Sigmoid colon (tissue), 7 donors: ENCODE measurements around the gene ZG16B. TPM values are rescaled to one million over a fixed set of nuclear protein-coding genes. Genes with fewer than 3 reads are reported as not detected.

ENCODE experiments used
- DNase-seq: peaks from one replicate; pipeline ENCODE4 v3.0.0-alpha.2; 2019
- H3K27ac ChIP-seq, 4 donors: fragments of 200-600 bp; sonication (generic); one replicate each; pipeline ENCODE4 v1.5.1; 2016 to 2019; ENCODE audit warnings: mild to moderate bottlenecking in 1 of 4
- H3K27me3 ChIP-seq, 3 donors: fragments of 200-600 bp; sonication (generic); one replicate each; pipeline ENCODE4 v1.5.1; 2019; ENCODE audit warnings: mild to moderate bottlenecking in 1 of 3
- H3K36me3 ChIP-seq, 4 donors: fragments of 200-600 bp; sonication (generic); one replicate each; pipeline ENCODE4 v1.5.1; 2016 to 2019
- H3K4me1 ChIP-seq, 4 donors: fragments of 200-600 bp; sonication (generic); one replicate each; pipeline ENCODE4 v1.5.1; 2017 to 2019
- H3K4me3 ChIP-seq, 4 donors: fragments of 200-600 bp; sonication (generic); one replicate each; pipeline ENCODE4 v1.5.1; 2017 to 2019; ENCODE audit warnings: mild to moderate bottlenecking in 2 of 4, moderate library complexity in 1 of 4
- H3K9me3 ChIP-seq, 4 donors: fragments of 200-600 bp in 3 of 4; sonication (generic) in 3 of 4; one replicate each; pipeline versions ENCODE4 v1.5.1 to v1.6.1; 2013 to 2019
- CTCF ChIP-seq, 4 experiments: fragments of 450-650 bp in 3 of 4; fragments of 200-600 bp in 1 of 4; IDR thresholded peaks; one replicate each; pipeline ENCODE4 v1.5.1; 2016 to 2019; ENCODE audit warnings: antibody characterized with exemption in 4 of 4, mild to moderate bottlenecking in 3 of 4, moderate library complexity in 2 of 4
- EP300 ChIP-seq, 4 donors: sonication (generic); formaldehyde crosslinking; IDR thresholded peaks; one replicate each; pipeline ENCODE4 v1.6.1; 2017; ENCODE audit warnings: antibody characterized with exemption in 4 of 4
- POLR2A ChIP-seq, 2 donors: fragments of 450-650 bp; IDR thresholded peaks; one replicate each; pipeline ENCODE4 v1.6.1; 2016; ENCODE audit warnings: antibody characterized with exemption in 2 of 2, mild to moderate bottlenecking in 2 of 2, moderate library complexity in 2 of 2
- POLR2AphosphoS5 ChIP-seq, 4 donors: sonication (generic); formaldehyde crosslinking; IDR thresholded peaks; one replicate each; pipeline ENCODE4 v1.6.1; 2017; ENCODE audit warnings: antibody characterized with exemption in 4 of 4
- WGBS, 2 donors: extraction: QIAGEN DNeasy Blood & Tissue Kit; methylation state at CpG; one replicate each; pipeline ENCODE4 v1.1.7; 2013; 5-methylcytosine and 5-hydroxymethylcytosine counted together
- intact Hi-C: fragments of 100-400 bp; cut with DNase I; formaldehyde crosslinking; loops from one replicate; pipeline ENCODE4 v1.15.1; 2023
- polyA plus RNA-seq, 3 donors: library from polyadenylated mRNA; stranded (reverse); fragments of 200-250 nt; gene quantifications; one replicate each; pipeline ENCODE4 v1.2.3, GENCODE V29; 2013
- total RNA-seq, 4 donors: library from RNA; depleted of rRNA; stranded (reverse); fragments of >200 nt; gene quantifications; one replicate each; pipeline ENCODE4 v1.1.0, GENCODE V29; 2016
- donor health status: healthy with polysubstance abuse.
- donor health status: Bipolar disorder and iron deficiency.
- donor health status: healthy.

ZG16B gene
- total and polyA plus RNA-seq, 7 donors, result 15.6 to 147 (median 55.0) TPM; not detected in 4

GRCh38 chr16:2784358-2785100 is 45.6 kb upstream of the ZG16B start:
- peaks cover 19 to 46% (median 41%) of the 10 kb centered on the region in 3 donors for H3K27me3 ChIP-seq
- intact Hi-C loops, result no loop called here
- peak; percentile 21 for DNase-seq
- no peak overlapping the region for H3K27ac ChIP-seq
- H3K9me3 ChIP-seq, result no peaks in the 10 kb centered on the region
- H3K36me3 ChIP-seq, result no peaks in the 10 kb centered on the region
- TF ChIP-seq POLR2A (IDR thresholded peaks at IDR 0.05) (no peak), CTCF (IDR thresholded peaks at IDR 0.05) (no peak), EP300 (IDR thresholded peaks at IDR 0.05) (no peak), POLR2AphosphoS5 (IDR thresholded peaks at IDR 0.05) (no peak)
- H3K4me3 ChIP-seq, result peak overlapping the region in 1 of 4 donors; percentile 33
- 43 to 58% methylated on average over 15 of the region's 15 CpGs for WGBS, 2 donors
- H3K4me1 ChIP-seq, result peaks cover 0 to 11% (median 10%) of the 10 kb centered on the region in 4 donors

- Histone ChIP-seq H3K4me1 (peaks cover 0 to 11% (median 10%) of the 10 kb centered on the region in 4 donors), H3K4me3 (peak overlapping the region in 3 of 4 donors; percentile 11 to 33 (median 31)), H3K27me3 (peaks cover 19 to 54% (median 41%) of the 10 kb centered on the region in 3 donors), H3K36me3 (no peaks in the 10 kb centered on the region), H3K9me3 (no peaks in the 10 kb centered on the region), H3K27ac (no peak overlapping the region)
- intact Hi-C loops, result no loop called here
- TF ChIP-seq CTCF (IDR thresholded peaks at IDR 0.05), result no peak
- TF ChIP-seq EP300 (IDR thresholded peaks at IDR 0.05), result no peak
- TF ChIP-seq POLR2AphosphoS5 (IDR thresholded peaks at IDR 0.05), result no peak
- no peak for TF ChIP-seq POLR2A (IDR thresholded peaks at IDR 0.05)
- WGBS, 2 donors, result 8 to 14% methylated on average over 79 of the region's 79 CpGs
- peak; percentile 61 for DNase-seq
These were observed 44.8 kb upstream of the ZG16B start for GRCh38 chr16:2785101-2785991.

- no peaks in the 10 kb centered on the region for H3K9me3 ChIP-seq
- 45 to 59% methylated on average over 15 of the region's 15 CpGs for WGBS, 2 donors
- TF ChIP-seq POLR2A (IDR thresholded peaks at IDR 0.05) (no peak), EP300 (IDR thresholded peaks at IDR 0.05) (no peak)
- no peak overlapping the region for H3K4me3 ChIP-seq
- no peaks in the 10 kb centered on the region for H3K36me3 ChIP-seq
- H3K4me1 ChIP-seq, result peaks cover 0 to 11% (median 10%) of the 10 kb centered on the region in 4 donors
- H3K27me3 ChIP-seq, result peaks cover 19 to 63% (median 41%) of the 10 kb centered on the region in 3 donors
- no peak overlapping the region for H3K27ac ChIP-seq
- intact Hi-C loops, result no loop called here
- peak; percentile 59 for DNase-seq
These were observed 43.9 kb upstream of the ZG16B start for GRCh38 chr16:2786061-2786825.

- Histone ChIP-seq H3K4me1 (peaks cover 0 to 11% (median 10%) of the 10 kb centered on the region in 4 donors), H3K27me3 (peaks cover 19 to 68% (median 46%) of the 10 kb centered on the region in 3 donors), H3K36me3 (no peaks in the 10 kb centered on the region), H3K4me3 (no peak overlapping the region), H3K9me3 (no peaks in the 10 kb centered on the region), H3K27ac (no peak overlapping the region)
- TF ChIP-seq POLR2A (IDR thresholded peaks at IDR 0.05), result no peak
- DNase-seq, result peak; percentile 22
- intact Hi-C loops, result no loop called here
- WGBS, 2 donors, result 61 to 62% methylated on average over 3 of the region's 3 CpGs
These were observed 43.3 kb upstream of the ZG16B start for GRCh38 chr16:2786826-2787151.

GRCh38 chr16:2787406-2787805 is 42.7 kb upstream of the ZG16B start, which contains the start of gene PRSS33:
Gene PRSS33 (minus strand): TSS chr16:2787560. CDS start chr16:2786547, 1,013 bp downstream.
- TF ChIP-seq POLR2AphosphoS5 (IDR thresholded peaks at IDR 0.05), result no peak
- TF ChIP-seq CTCF (IDR thresholded peaks at IDR 0.05), result no peak
- no peak for TF ChIP-seq EP300 (IDR thresholded peaks at IDR 0.05)
- no peak for TF ChIP-seq POLR2A (IDR thresholded peaks at IDR 0.05)
- Histone ChIP-seq H3K4me1 (peaks cover 0 to 11% (median 10%) of the 10 kb centered on the region in 4 donors), H3K36me3 (no peaks in the 10 kb centered on the region), H3K27me3 (peaks cover 19 to 68% (median 46%) of the 10 kb centered on the region in 3 donors), H3K9me3 (no peaks in the 10 kb centered on the region), H3K4me3 (no peak within 1 kb of the TSS), H3K27ac (no peak within 1 kb of the TSS)
- WGBS, 2 donors, result 21 to 28% methylated on average over 10 of the region's 10 CpGs
- intact Hi-C loops, result no loop called here
- DNase-seq, result peak; percentile 24
